Putamen (tissue), 1 donor: ENCODE measurements around the gene ARIH2.

Experiments
- DNase-seq: peaks from one replicate; pipeline ENCODE4 v3.0.0-alpha.2; 2016; ENCODE audit warnings: low spot score

The ARIH2 gene

GRCh38 chr3:49020330-49021212 is 101.9 kb downstream of the ARIH2 start:
- no peak for DNase-seq

GRCh38 chr3:49021213-49021812 is 102.7 kb downstream of the ARIH2 start:
- peak; percentile 97 for DNase-seq

GRCh38 chr3:49021813-49022687 is 103.4 kb downstream of the ARIH2 start, which contains the start of gene NDUFAF3:
TSS of gene NDUFAF3 (plus strand) at chr3:49022121. CDS start at chr3:49022145, 24 bp downstream.
- peak; percentile 90 for DNase-seq

- DNase-seq = no peak
Observed at GRCh38 chr3:49022688-49023171, 104.1 kb downstream of the ARIH2 start.

- no peak for DNase-seq
Observed at GRCh38 chr3:49023775-49024174, 105.1 kb downstream of the ARIH2 start.

- no peak for DNase-seq
Observed at GRCh38 chr3:49024449-49024848, 105.8 kb downstream of the ARIH2 start.

- no peak for DNase-seq
Observed at GRCh38 chr3:49025005-49025792, 106.6 kb downstream of the ARIH2 start.

GRCh38 chr3:49025793-49026520 is 107.3 kb downstream of the ARIH2 start:
- DNase-seq = no peak

GRCh38 chr3:49026536-49026935 is 107.9 kb downstream of the ARIH2 start:
- DNase-seq = no peak

GRCh38 chr3:49027634-49028033 is 109.0 kb downstream of the ARIH2 start:
- DNase-seq = no peak

- DNase-seq = no peak
Observed at GRCh38 chr3:49028298-49028672, 109.6 kb downstream of the ARIH2 start.

GRCh38 chr3:49028673-49029562 is 110.3 kb downstream of the ARIH2 start, which contains the start of gene IMPDH2:
TSS of gene IMPDH2 (minus strand) at chr3:49029398. CDS start at chr3:49029350, 48 bp downstream.
- DNase-seq = peak; percentile 95

GRCh38 chr3:49029563-49029884 is 110.9 kb downstream of the ARIH2 start:
- DNase-seq = no peak

- DNase-seq = no peak
Observed at GRCh38 chr3:49030321-49030720, 111.7 kb downstream of the ARIH2 start.

- DNase-seq = no peak
Observed at GRCh38 chr3:49032646-49033304, 114.1 kb downstream of the ARIH2 start.

GRCh38 chr3:49034650-49035049 is 116.0 kb downstream of the ARIH2 start:
- no peak for DNase-seq

- no peak for DNase-seq
Observed at GRCh38 chr3:49035281-49035680, 116.6 kb downstream of the ARIH2 start.
